Cerebellar nuclear complex (tissue), 1 donor: ENCODE results near the gene NKD1.

Experiments used
- DNase-seq, 2 experiments: peaks; one replicate each; lab custom pipeline; 2025; lab: John Stamatoyannopoulos, UW

The NKD1 gene

GRCh38 chr16:50558913-50559312 is 10.7 kb downstream of the NKD1 start:
- no peak for DNase-seq

GRCh38 chr16:50559342-50559741 is 11.1 kb downstream of the NKD1 start:
- DNase-seq: no peak

- DNase-seq: no peak
Measured at GRCh38 chr16:50559804-50560514, 11.8 kb downstream of the NKD1 start.

GRCh38 chr16:50560903-50561863 is 13.0 kb downstream of the NKD1 start:
- DNase-seq: no peak

GRCh38 chr16:50562657-50563056 is 14.5 kb downstream of the NKD1 start:
- no peak for DNase-seq

- DNase-seq: no peak
Measured at GRCh38 chr16:50563989-50564388, 15.8 kb downstream of the NKD1 start.

- no peak for DNase-seq
Measured at GRCh38 chr16:50565428-50565827, 17.2 kb downstream of the NKD1 start.

GRCh38 chr16:50566014-50566962 is 18.1 kb downstream of the NKD1 start:
- DNase-seq: no peak

- DNase-seq: no peak
Measured at GRCh38 chr16:50567651-50568050, 19.5 kb downstream of the NKD1 start.

GRCh38 chr16:50568187-50568815 is 20.1 kb downstream of the NKD1 start:
- DNase-seq: no peak

GRCh38 chr16:50570354-50570753 is 22.2 kb downstream of the NKD1 start:
- no peak for DNase-seq

GRCh38 chr16:50570808-50571598 is 22.8 kb downstream of the NKD1 start:
- DNase-seq: no peak

- no peak for DNase-seq
Measured at GRCh38 chr16:50571786-50572185, 23.6 kb downstream of the NKD1 start.

GRCh38 chr16:50572700-50573099 is 24.5 kb downstream of the NKD1 start:
- DNase-seq: no peak

- DNase-seq: no peak
Measured at GRCh38 chr16:50573279-50573678, 25.1 kb downstream of the NKD1 start.

GRCh38 chr16:50573947-50574744 is 25.9 kb downstream of the NKD1 start:
- no peak for DNase-seq

- DNase-seq: no peak
Measured at GRCh38 chr16:50574745-50575136, 26.5 kb downstream of the NKD1 start.

- DNase-seq: no peak
Measured at GRCh38 chr16:50575743-50576142, 27.5 kb downstream of the NKD1 start.

- no peak for DNase-seq
Measured at GRCh38 chr16:50576403-50577113, 28.4 kb downstream of the NKD1 start.
